SJCRH30 (cell line): Measurements from ENCODE around the gene ACTL10. TPM values are rescaled to one million over a fixed set of nuclear protein-coding genes. Genes with fewer than 3 reads are reported as not detected.
"Not testable (repeated sequence)": the region's sequence is repeated elsewhere in the genome, so short reads cannot be mapped to it uniquely, and the experiment has no call there.

Source experiments
- DNase-seq, 2 experiments: peaks; one replicate each; pipeline ENCODE4 v3.0.0-alpha.2; 2015 to 2020
- H3K27ac ChIP-seq: fragments of 250-450 bp; sonication (Bioruptor Pico); 2 replicates; pipeline ENCODE4 v1.5.1; 2020; ENCODE audit warnings: mild to moderate bottlenecking, moderate library complexity
- H3K27me3 ChIP-seq: fragments of 250-450 bp; sonication (Bioruptor Pico); 2 replicates; pipeline ENCODE4 v1.5.1; 2020; ENCODE audit warnings: mild to moderate bottlenecking, moderate library complexity
- H3K36me3 ChIP-seq: fragments of 250-450 bp; sonication (Bioruptor Pico); 2 replicates; pipeline ENCODE4 v1.5.1; 2020; ENCODE audit warnings: mild to moderate bottlenecking, moderate library complexity
- H3K4me1 ChIP-seq: fragments of 250-450 bp; sonication (Bioruptor Pico); 2 replicates; pipeline ENCODE4 v1.5.1; 2020; ENCODE audit warnings: mild to moderate bottlenecking, moderate library complexity
- H3K4me3 ChIP-seq: fragments of 250-450 bp; sonication (Bioruptor Pico); 2 replicates; pipeline ENCODE4 v1.5.1; 2020; ENCODE audit warnings: mild to moderate bottlenecking, moderate library complexity
- H3K9me3 ChIP-seq: fragments of 250-450 bp; sonication (Bioruptor Pico); replicated peaks from 2 replicates; pipeline ENCODE4 v1.5.1; 2020; ENCODE audit warnings: mild to moderate bottlenecking, moderate library complexity
- total RNA-seq: library from RNA; depleted of rRNA; stranded (reverse); fragments of >200 nt; shearing (Covaris generic); gene quantifications from 2 replicates; pipeline ENCODE4 v1.2.3, GENCODE V29; 2014

Gene ACTL10
- total RNA-seq, 1 experiment from 2014 or later = 0.10 TPM

- not testable (repeated sequence) for H3K4me3 ChIP-seq, H3K9me3 ChIP-seq, H3K4me1 ChIP-seq, DNase-seq, H3K36me3 ChIP-seq, H3K27me3 ChIP-seq, H3K27ac ChIP-seq
These were observed 32.2 kb downstream of the ACTL10 start for GRCh38 chr20:33698966-33699365.

- not testable (repeated sequence) for H3K27ac ChIP-seq, H3K36me3 ChIP-seq, DNase-seq, H3K4me3 ChIP-seq, H3K4me1 ChIP-seq, H3K27me3 ChIP-seq, H3K9me3 ChIP-seq
These were observed 34.1 kb downstream of the ACTL10 start for GRCh38 chr20:33700696-33701441.

- Histone ChIP-seq H3K27ac (no peak overlapping the region), H3K4me3 (no peak overlapping the region), H3K4me1 (no peaks in the 10 kb centered on the region), H3K36me3 (no peaks in the 10 kb centered on the region), H3K9me3 (no peaks in the 10 kb centered on the region; the same call in 1 of the 2 replicates), H3K27me3 (no peaks in the 10 kb centered on the region)
- DNase-seq = no peak
These were observed 35.1 kb downstream of the ACTL10 start for GRCh38 chr20:33701629-33702450.

- no peaks in the 10 kb centered on the region for H3K27me3 ChIP-seq
- no peak for DNase-seq
- no peaks in the 10 kb centered on the region for H3K4me1 ChIP-seq
- no peak overlapping the region for H3K4me3 ChIP-seq
- peaks cover 3% of the 10 kb centered on the region; the same call in 1 of the 2 replicates for H3K36me3 ChIP-seq
- no peaks in the 10 kb centered on the region; the same call in 1 of the 2 replicates for H3K9me3 ChIP-seq
- H3K27ac ChIP-seq = no peak overlapping the region
These were observed 36.1 kb downstream of the ACTL10 start for GRCh38 chr20:33702861-33703260.

- Histone ChIP-seq H3K27me3 (no peaks in the 10 kb centered on the region), H3K4me1 (no peaks in the 10 kb centered on the region), H3K4me3 (no peak overlapping the region), H3K36me3 (peaks cover 3% of the 10 kb centered on the region; the same call in 1 of the 2 replicates), H3K27ac (no peak overlapping the region), H3K9me3 (no peaks in the 10 kb centered on the region)
- DNase-seq = no peak
These were observed 36.9 kb downstream of the ACTL10 start for GRCh38 chr20:33703498-33704137.

- Histone ChIP-seq H3K9me3 (no peaks in the 10 kb centered on the region), H3K4me1 (no peaks in the 10 kb centered on the region), H3K4me3 (no peak overlapping the region), H3K27ac (no peak overlapping the region), H3K27me3 (no peaks in the 10 kb centered on the region), H3K36me3 (peaks cover 3% of the 10 kb centered on the region; the same call in 1 of the 2 replicates)
- DNase-seq = no peak
These were observed 37.6 kb downstream of the ACTL10 start for GRCh38 chr20:33704197-33704924.

- no peaks in the 10 kb centered on the region for H3K4me1 ChIP-seq
- no peaks in the 10 kb centered on the region for H3K9me3 ChIP-seq
- no peak overlapping the region for H3K27ac ChIP-seq
- H3K36me3 ChIP-seq = peaks cover 3% of the 10 kb centered on the region; the same call in 1 of the 2 replicates
- no peak overlapping the region for H3K4me3 ChIP-seq
- no peaks in the 10 kb centered on the region for H3K27me3 ChIP-seq
- no peak for DNase-seq
These were observed 40.9 kb downstream of the ACTL10 start for GRCh38 chr20:33707668-33708067.

GRCh38 chr20:33709398-33709797 lies 42.7 kb downstream of the ACTL10 start:
- Histone ChIP-seq H3K27ac (no peak overlapping the region), H3K4me1 (no peaks in the 10 kb centered on the region), H3K27me3 (no peaks in the 10 kb centered on the region), H3K9me3 (no peaks in the 10 kb centered on the region), H3K4me3 (no peak overlapping the region), H3K36me3 (peaks cover 3% of the 10 kb centered on the region; the same call in 1 of the 2 replicates)
- no peak for DNase-seq

- H3K4me1 ChIP-seq = no peaks in the 10 kb centered on the region
- no peak for DNase-seq
- no peaks in the 10 kb centered on the region for H3K9me3 ChIP-seq
- H3K27ac ChIP-seq = no peak overlapping the region
- peaks cover 3% of the 10 kb centered on the region; the same call in 1 of the 2 replicates for H3K36me3 ChIP-seq
- no peak overlapping the region for H3K4me3 ChIP-seq
- H3K27me3 ChIP-seq = no peaks in the 10 kb centered on the region
These were observed 43.3 kb downstream of the ACTL10 start for GRCh38 chr20:33709905-33710541.

- Histone ChIP-seq H3K27me3 (no peaks in the 10 kb centered on the region), H3K9me3 (no peaks in the 10 kb centered on the region), H3K4me1 (no peaks in the 10 kb centered on the region), H3K36me3 (peaks cover 3% of the 10 kb centered on the region; the same call in 1 of the 2 replicates), H3K4me3 (no peak overlapping the region), H3K27ac (no peak overlapping the region)
- DNase-seq = no peak
These were observed 44.1 kb downstream of the ACTL10 start for GRCh38 chr20:33710681-33711445.

GRCh38 chr20:33711446-33711738 lies 44.6 kb downstream of the ACTL10 start:
- Histone ChIP-seq H3K36me3 (peaks cover 3% of the 10 kb centered on the region; the same call in 1 of the 2 replicates), H3K9me3 (no peaks in the 10 kb centered on the region), H3K4me3 (no peak overlapping the region), H3K4me1 (no peaks in the 10 kb centered on the region), H3K27me3 (no peaks in the 10 kb centered on the region), H3K27ac (no peak overlapping the region)
- no peak for DNase-seq

- no peak overlapping the region for H3K27ac ChIP-seq
- H3K4me3 ChIP-seq = no peak overlapping the region
- no peaks in the 10 kb centered on the region for H3K4me1 ChIP-seq
- H3K36me3 ChIP-seq = no peaks in the 10 kb centered on the region
- H3K9me3 ChIP-seq = no peaks in the 10 kb centered on the region
- DNase-seq = no peak
- no peaks in the 10 kb centered on the region for H3K27me3 ChIP-seq
These were observed 47.2 kb downstream of the ACTL10 start for GRCh38 chr20:33713865-33714367.

- no peak overlapping the region for H3K27ac ChIP-seq
- H3K9me3 ChIP-seq = no peaks in the 10 kb centered on the region
- no peaks in the 10 kb centered on the region for H3K36me3 ChIP-seq
- no peaks in the 10 kb centered on the region for H3K27me3 ChIP-seq
- H3K4me1 ChIP-seq = peaks cover 3% of the 10 kb centered on the region; the same call in 1 of the 2 replicates
- H3K4me3 ChIP-seq = no peak overlapping the region
- no peak for DNase-seq
These were observed 49.8 kb downstream of the ACTL10 start for GRCh38 chr20:33716498-33716897.
